RWPE2 (cell line): ENCODE measurements around the gene PRRX2.
A peak's percentile ranks its signal among the peaks of the same experiment; 100 is the strongest.

Experiments
- ATAC-seq: fragments of 200-7000 bp; cut with Tn5 transposase; 3 replicates; pipeline ENCODE4 v1.9.1; 2021; ENCODE audit warnings: low read depth
- DNase-seq: peaks from one replicate; pipeline ENCODE4 v3.0.0-alpha.2; 2020; ENCODE audit warnings: low spot score
- H3K27ac ChIP-seq: fragments of 450-650 bp; 2 replicates; pipeline ENCODE4 v1.5.1; 2017; ENCODE audit warnings: mild to moderate bottlenecking; ENCODE audit not compliant: poor library complexity, severe bottlenecking
- H3K27me3 ChIP-seq: fragments of 250-450 bp; sonication (Bioruptor Pico); 2 replicates; pipeline ENCODE4 v1.5.1; 2021; ENCODE audit warnings: mild to moderate bottlenecking, moderate library complexity; ENCODE audit not compliant: insufficient read depth, poor library complexity, severe bottlenecking
- H3K36me3 ChIP-seq: fragments of 250-450 bp; sonication (Bioruptor Pico); 2 replicates; pipeline ENCODE4 v1.5.1; 2020; ENCODE audit warnings: low read depth, mild to moderate bottlenecking, moderate library complexity
- H3K4me1 ChIP-seq: fragments of 250-450 bp; sonication (Bioruptor Pico); 2 replicates; pipeline ENCODE4 v1.5.1; 2021; ENCODE audit warnings: mild to moderate bottlenecking, moderate library complexity; ENCODE audit not compliant: insufficient read depth, poor library complexity, severe bottlenecking
- H3K4me3 ChIP-seq: fragments of 250-450 bp; sonication (Bioruptor Pico); 2 replicates; pipeline ENCODE4 v1.5.1; 2021; ENCODE audit warnings: mild to moderate bottlenecking, moderate library complexity; ENCODE audit not compliant: severe bottlenecking
- H3K9me3 ChIP-seq: fragments of 250-450 bp; sonication (Bioruptor Pico); 2 replicates; pipeline ENCODE4 v1.5.1; 2021; ENCODE audit warnings: mild to moderate bottlenecking, moderate library complexity; ENCODE audit not compliant: severe bottlenecking
- TF ChIP-seq, protein P1 (sequence below): fragments of 450-650 bp; IDR thresholded peaks from one replicate; pipeline ENCODE4 v1.5.1; 2017; ENCODE audit warnings: mild to moderate bottlenecking, moderate library complexity; ENCODE audit not compliant: poor library complexity, severe bottlenecking

PRRX2 gene

GRCh38 chr9:129686736-129687135 is 21.3 kb downstream of the PRRX2 start:
- TF ChIP-seq, protein P1, sequence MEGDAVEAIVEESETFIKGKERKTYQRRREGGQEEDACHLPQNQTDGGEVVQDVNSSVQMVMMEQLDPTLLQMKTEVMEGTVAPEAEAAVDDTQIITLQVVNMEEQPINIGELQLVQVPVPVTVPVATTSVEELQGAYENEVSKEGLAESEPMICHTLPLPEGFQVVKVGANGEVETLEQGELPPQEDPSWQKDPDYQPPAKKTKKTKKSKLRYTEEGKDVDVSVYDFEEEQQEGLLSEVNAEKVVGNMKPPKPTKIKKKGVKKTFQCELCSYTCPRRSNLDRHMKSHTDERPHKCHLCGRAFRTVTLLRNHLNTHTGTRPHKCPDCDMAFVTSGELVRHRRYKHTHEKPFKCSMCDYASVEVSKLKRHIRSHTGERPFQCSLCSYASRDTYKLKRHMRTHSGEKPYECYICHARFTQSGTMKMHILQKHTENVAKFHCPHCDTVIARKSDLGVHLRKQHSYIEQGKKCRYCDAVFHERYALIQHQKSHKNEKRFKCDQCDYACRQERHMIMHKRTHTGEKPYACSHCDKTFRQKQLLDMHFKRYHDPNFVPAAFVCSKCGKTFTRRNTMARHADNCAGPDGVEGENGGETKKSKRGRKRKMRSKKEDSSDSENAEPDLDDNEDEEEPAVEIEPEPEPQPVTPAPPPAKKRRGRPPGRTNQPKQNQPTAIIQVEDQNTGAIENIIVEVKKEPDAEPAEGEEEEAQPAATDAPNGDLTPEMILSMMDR, result no peak
- DNase-seq (no peak), ATAC-seq (no peak)
- Histone ChIP-seq H3K27me3 (no peaks in the 10 kb centered on the region), H3K9me3 (no peaks in the 10 kb centered on the region), H3K27ac (no peak overlapping the region), H3K4me3 (no peak overlapping the region), H3K36me3 (no peaks in the 10 kb centered on the region), H3K4me1 (no peaks in the 10 kb centered on the region)

GRCh38 chr9:129687391-129687790 is 21.9 kb downstream of the PRRX2 start:
- DNase-seq (no peak), ATAC-seq (peak; percentile 56; the same call in 2 of the 3 replicates)
- Histone ChIP-seq H3K27ac (no peak overlapping the region), H3K4me3 (no peak overlapping the region), H3K36me3 (no peaks in the 10 kb centered on the region), H3K4me1 (no peaks in the 10 kb centered on the region), H3K27me3 (no peaks in the 10 kb centered on the region), H3K9me3 (no peaks in the 10 kb centered on the region)
- TF ChIP-seq, protein P1, result no peak

DNA sequence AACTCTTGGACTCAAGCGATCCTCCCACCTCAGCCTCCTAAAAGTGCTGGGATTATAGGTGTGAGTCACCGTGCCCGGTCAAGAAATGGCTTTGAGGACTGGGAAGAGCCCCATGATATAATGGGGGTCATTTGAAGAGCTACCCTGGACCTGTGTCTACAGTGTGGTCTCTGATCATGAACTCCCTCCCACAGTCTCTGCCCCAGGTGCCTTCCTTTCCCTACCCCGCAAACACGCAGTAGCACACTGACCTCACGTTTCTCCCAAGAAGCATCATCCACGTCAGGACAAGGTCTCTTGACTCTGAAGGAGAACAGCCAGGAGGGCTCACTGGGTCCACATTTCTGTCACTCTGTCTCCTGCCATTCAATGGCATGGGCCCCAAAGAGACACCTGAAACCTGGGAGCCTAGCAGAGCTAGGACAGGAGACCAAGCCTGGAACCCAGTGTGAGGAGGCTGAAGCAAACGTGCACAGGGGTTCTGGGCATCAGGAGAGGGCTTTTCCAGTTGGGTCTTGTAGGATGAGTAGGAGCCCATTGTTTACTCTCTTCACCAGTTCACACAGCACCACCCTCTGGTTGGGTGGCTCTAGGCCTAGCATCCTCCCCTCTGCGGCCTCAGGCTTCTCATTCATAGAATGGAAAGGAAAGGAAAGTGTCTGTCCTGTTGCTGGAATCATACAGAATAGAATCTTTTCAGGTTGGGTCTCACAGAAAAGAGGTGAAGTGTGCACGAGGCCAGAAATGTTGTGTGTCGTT is 23.0 kb downstream of the PRRX2 start:
- no peaks in the 10 kb centered on the region for H3K9me3 ChIP-seq
- TF ChIP-seq, protein P1, result no peak
- ATAC-seq, result no peak
- no peak overlapping the region for H3K4me3 ChIP-seq
- no peaks in the 10 kb centered on the region for H3K27me3 ChIP-seq
- H3K4me1 ChIP-seq, result no peaks in the 10 kb centered on the region
- no peaks in the 10 kb centered on the region for H3K36me3 ChIP-seq
- no peak for DNase-seq
- no peak overlapping the region for H3K27ac ChIP-seq

DNA sequence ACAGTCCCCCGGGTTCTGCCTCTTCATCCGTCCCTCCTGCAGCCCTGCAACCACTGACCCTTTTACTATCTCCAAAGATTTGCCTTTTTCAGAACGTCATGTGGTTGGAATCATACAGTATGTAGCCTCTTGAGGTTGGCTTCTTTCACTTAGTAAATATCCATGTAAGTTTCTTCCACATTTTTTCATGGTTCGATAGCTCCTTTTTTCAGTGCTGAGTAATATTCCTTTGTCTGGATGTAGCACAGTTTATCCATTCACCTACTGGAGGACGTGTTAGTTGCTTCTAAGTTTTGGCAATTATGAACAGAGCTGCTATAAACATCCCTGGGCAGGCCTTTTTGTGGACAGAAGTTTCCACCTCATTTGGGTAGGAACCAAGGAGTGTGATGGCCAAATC is 27.1 kb downstream of the PRRX2 start:
- Histone ChIP-seq H3K27ac (no peak overlapping the region), H3K27me3 (peaks cover 7% of the 10 kb centered on the region)
- DNase-seq, result no peak

More for the DNA sequence above, 27.1 kb downstream of the PRRX2 start:
- no peak overlapping the region for H3K4me3 ChIP-seq
- TF ChIP-seq, protein P1, result no peak
- H3K36me3 ChIP-seq, result no peaks in the 10 kb centered on the region
- no peak for ATAC-seq
- H3K9me3 ChIP-seq, result no peaks in the 10 kb centered on the region
- no peaks in the 10 kb centered on the region for H3K4me1 ChIP-seq
